ENCODE results near the gene ARMC9. TPM values are rescaled to one million over a fixed set of nuclear protein-coding genes. Genes with fewer than 3 reads are reported as not detected.

ARMC9 gene
- total RNA-seq, 2 donors from 2014 or later = 1.6 to 2.0 TPM

GRCh38 chr2:231308219-231308618 lies 109.8 kb downstream of the ARMC9 start:
- Mint-ChIP-seq H3K4me1 (no peaks in the 10 kb centered on the region), H3K27ac (no peak overlapping the region), H3K36me3 (ENCODE audit: low read depth) (no peaks in the 10 kb centered on the region), H3K27me3 (peaks cover 16% of the 10 kb centered on the region), H3K4me3 (no peak overlapping the region), H3K9me3 (no peaks in the 10 kb centered on the region)
- ATAC-seq (replicated peaks) = no peak

- Mint-ChIP-seq H3K27ac (no peak overlapping the region), H3K36me3 (ENCODE audit: low read depth) (no peaks in the 10 kb centered on the region), H3K4me1 (no peaks in the 10 kb centered on the region), H3K27me3 (peaks cover 16% of the 10 kb centered on the region), H3K4me3 (no peak overlapping the region), H3K9me3 (no peaks in the 10 kb centered on the region)
- no peak for ATAC-seq (replicated peaks)
These were observed 110.4 kb downstream of the ARMC9 start for GRCh38 chr2:231308631-231309428.

DNA sequence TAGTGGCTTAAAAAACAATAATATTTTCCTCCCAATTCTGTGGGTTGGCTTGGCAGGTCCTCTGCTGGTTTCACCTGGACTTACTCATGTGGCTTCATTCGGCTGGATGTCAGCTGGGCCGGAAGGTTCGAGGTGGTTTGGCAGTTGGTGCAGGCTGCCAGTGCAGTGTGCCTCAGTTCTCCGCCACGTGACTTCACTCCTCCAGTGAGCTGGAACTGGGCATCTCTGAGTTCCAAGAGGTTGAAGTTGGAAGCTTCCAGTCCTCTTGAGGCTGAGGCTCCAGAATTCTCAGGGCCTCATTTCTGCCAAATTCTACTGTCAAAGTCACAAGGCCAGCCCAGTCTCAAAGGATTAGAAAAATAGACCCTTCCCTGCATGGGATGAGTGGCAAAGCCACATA lies 113.6 kb downstream of the ARMC9 start:
- Mint-ChIP-seq H3K4me1 (no peaks in the 10 kb centered on the region), H3K27me3 (peaks cover 2% of the 10 kb centered on the region), H3K4me3 (no peak overlapping the region), H3K36me3 (ENCODE audit: low read depth) (no peaks in the 10 kb centered on the region), H3K9me3 (peaks cover 3% of the 10 kb centered on the region), H3K27ac (no peak overlapping the region)
- no peak for ATAC-seq (replicated peaks)

GRCh38 chr2:231315896-231316295 lies 117.5 kb downstream of the ARMC9 start:
- Mint-ChIP-seq H3K36me3 (ENCODE audit: low read depth) (no peaks in the 10 kb centered on the region), H3K27me3 (peaks cover 10% of the 10 kb centered on the region), H3K4me3 (no peak overlapping the region), H3K27ac (no peak overlapping the region), H3K9me3 (peaks cover 14% of the 10 kb centered on the region), H3K4me1 (no peaks in the 10 kb centered on the region)
- no peak for ATAC-seq (replicated peaks)

DNA sequence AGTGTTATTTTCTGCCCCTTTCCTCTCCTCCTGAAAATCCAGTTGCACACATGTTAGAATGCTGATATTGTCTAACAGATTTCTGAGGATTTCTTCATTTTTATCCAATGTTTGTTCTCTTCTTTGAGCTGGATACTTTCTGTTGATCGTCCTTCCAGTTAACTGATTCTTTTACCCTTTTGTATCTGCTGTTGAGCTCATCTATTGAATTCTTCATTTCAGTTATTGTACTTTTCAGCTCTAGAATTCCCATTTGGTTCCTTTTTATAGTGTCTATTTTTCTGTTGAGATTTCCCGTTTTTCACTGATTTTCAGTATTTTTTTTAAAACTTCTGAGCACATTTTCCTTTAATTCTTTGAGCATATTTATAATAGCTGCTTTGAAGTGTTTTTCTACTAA lies 119.1 kb downstream of the ARMC9 start:
- Mint-ChIP-seq H3K4me3 (no peak overlapping the region), H3K4me1 (no peaks in the 10 kb centered on the region), H3K27me3 (peaks cover 20% of the 10 kb centered on the region), H3K9me3 (peaks cover 14% of the 10 kb centered on the region), H3K36me3 (ENCODE audit: low read depth) (no peaks in the 10 kb centered on the region), H3K27ac (no peak overlapping the region)
- ATAC-seq (replicated peaks) = no peak

- no peak for ATAC-seq (replicated peaks)
These were observed 120.0 kb downstream of the ARMC9 start for GRCh38 chr2:231318436-231318835.

GRCh38 chr2:231318954-231319353 lies 120.5 kb downstream of the ARMC9 start:
- peaks cover 23% of the 10 kb centered on the region for H3K27me3 Mint-ChIP-seq

More at GRCh38 chr2:231318436-231318835, 120.0 kb downstream of the ARMC9 start:
- H3K4me1 Mint-ChIP-seq = no peaks in the 10 kb centered on the region
- H3K36me3 Mint-ChIP-seq (ENCODE audit: low read depth) = no peaks in the 10 kb centered on the region
- peaks cover 23% of the 10 kb centered on the region for H3K27me3 Mint-ChIP-seq
- no peak overlapping the region for H3K4me3 Mint-ChIP-seq
- H3K9me3 Mint-ChIP-seq = peaks cover 14% of the 10 kb centered on the region
- H3K27ac Mint-ChIP-seq = no peak overlapping the region

GRCh38 chr2:231319867-231320266 lies 121.4 kb downstream of the ARMC9 start:
- Mint-ChIP-seq H3K4me1 (no peaks in the 10 kb centered on the region), H3K4me3 (no peak overlapping the region), H3K27ac (no peak overlapping the region), H3K27me3 (peaks cover 23% of the 10 kb centered on the region), H3K36me3 (ENCODE audit: low read depth) (no peaks in the 10 kb centered on the region), H3K9me3 (peaks cover 14% of the 10 kb centered on the region)
- ATAC-seq (replicated peaks) = no peak

More at GRCh38 chr2:231318954-231319353, 120.5 kb downstream of the ARMC9 start:
- ATAC-seq (replicated peaks) = no peak
- no peaks in the 10 kb centered on the region for H3K4me1 Mint-ChIP-seq
- no peaks in the 10 kb centered on the region for H3K36me3 Mint-ChIP-seq (ENCODE audit: low read depth)
- H3K27ac Mint-ChIP-seq = no peak overlapping the region
- H3K4me3 Mint-ChIP-seq = no peak overlapping the region
- H3K9me3 Mint-ChIP-seq = peaks cover 14% of the 10 kb centered on the region

DNA sequence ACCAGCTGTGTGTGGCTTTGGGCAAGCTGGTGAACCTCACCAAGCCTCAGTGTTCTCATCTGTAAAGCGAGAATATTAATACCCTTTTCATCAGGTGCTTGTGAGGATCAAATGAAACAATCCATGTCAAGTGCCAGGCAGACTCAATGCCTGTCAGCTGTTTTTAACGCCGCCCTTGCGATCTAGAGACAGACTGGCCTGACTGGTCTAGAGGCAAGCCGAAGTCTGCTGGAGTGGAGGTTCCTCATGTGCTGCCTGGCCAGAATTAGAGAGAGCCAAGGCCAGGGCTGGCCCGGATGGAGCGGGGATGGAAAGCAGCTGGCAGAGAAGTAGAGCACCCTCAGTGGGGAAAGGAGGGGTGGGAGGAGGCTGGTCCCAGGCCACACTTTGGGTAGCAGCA lies 122.6 kb downstream of the ARMC9 start:
- ATAC-seq (replicated peaks) = no peak
- Mint-ChIP-seq H3K27ac (no peak overlapping the region), H3K9me3 (peaks cover 11% of the 10 kb centered on the region), H3K4me1 (no peaks in the 10 kb centered on the region), H3K4me3 (no peak overlapping the region), H3K27me3 (peaks cover 23% of the 10 kb centered on the region), H3K36me3 (ENCODE audit: low read depth) (no peaks in the 10 kb centered on the region)

GRCh38 chr2:231321556-231322334 lies 123.3 kb downstream of the ARMC9 start:
- Mint-ChIP-seq H3K9me3 (peaks cover 11% of the 10 kb centered on the region), H3K27me3 (peaks cover 23% of the 10 kb centered on the region), H3K4me3 (no peak overlapping the region), H3K4me1 (no peaks in the 10 kb centered on the region), H3K36me3 (ENCODE audit: low read depth) (no peaks in the 10 kb centered on the region), H3K27ac (no peak overlapping the region)
- ATAC-seq (replicated peaks) = no peak

- H3K27ac Mint-ChIP-seq = no peak overlapping the region
- H3K4me1 Mint-ChIP-seq = no peaks in the 10 kb centered on the region
- ATAC-seq (replicated peaks) = no peak
- peaks cover 23% of the 10 kb centered on the region for H3K27me3 Mint-ChIP-seq
- H3K9me3 Mint-ChIP-seq = peaks cover 5% of the 10 kb centered on the region
- no peak overlapping the region for H3K4me3 Mint-ChIP-seq
- H3K36me3 Mint-ChIP-seq (ENCODE audit: low read depth) = no peaks in the 10 kb centered on the region
These were observed 124.9 kb downstream of the ARMC9 start for GRCh38 chr2:231323316-231323715.

GRCh38 chr2:231325826-231326225 lies 127.4 kb downstream of the ARMC9 start:
- H3K27me3 Mint-ChIP-seq = peaks cover 13% of the 10 kb centered on the region
- no peaks in the 10 kb centered on the region for H3K9me3 Mint-ChIP-seq
- H3K36me3 Mint-ChIP-seq (ENCODE audit: low read depth) = no peaks in the 10 kb centered on the region
- no peaks in the 10 kb centered on the region for H3K4me1 Mint-ChIP-seq
- H3K27ac Mint-ChIP-seq = no peak overlapping the region
- no peak overlapping the region for H3K4me3 Mint-ChIP-seq
- no peak for ATAC-seq (replicated peaks)

DNA sequence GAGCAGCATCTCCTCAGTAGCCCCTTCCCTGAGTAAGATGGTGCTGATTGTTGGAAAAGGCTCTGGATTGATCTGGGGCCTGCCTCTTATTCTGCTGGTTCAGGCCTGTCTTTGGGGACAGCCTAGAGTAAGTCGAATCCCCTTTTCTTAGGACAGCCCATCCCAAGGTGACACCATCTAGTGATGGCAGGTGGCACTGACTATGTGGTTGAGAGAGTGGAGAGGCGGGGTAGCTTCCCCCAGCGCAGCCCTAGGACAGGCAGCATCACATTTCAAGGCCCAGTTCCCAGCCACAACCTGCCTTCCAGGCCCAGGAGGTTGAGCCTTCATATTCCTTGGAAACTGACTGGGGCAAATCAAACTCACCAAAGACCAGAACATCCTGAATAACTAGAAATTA lies 128.0 kb downstream of the ARMC9 start:
- Mint-ChIP-seq H3K4me3 (no peak overlapping the region), H3K9me3 (no peaks in the 10 kb centered on the region), H3K36me3 (ENCODE audit: low read depth) (no peaks in the 10 kb centered on the region), H3K27ac (no peak overlapping the region), H3K27me3 (peaks cover 13% of the 10 kb centered on the region), H3K4me1 (no peaks in the 10 kb centered on the region)
- no peak for ATAC-seq (replicated peaks)

GRCh38 chr2:231330311-231330710 lies 131.9 kb downstream of the ARMC9 start:
- H3K36me3 Mint-ChIP-seq (ENCODE audit: low read depth) = no peaks in the 10 kb centered on the region
- H3K27me3 Mint-ChIP-seq = peaks cover 7% of the 10 kb centered on the region
- H3K4me3 Mint-ChIP-seq = no peak overlapping the region
- no peak overlapping the region for H3K27ac Mint-ChIP-seq
- no peaks in the 10 kb centered on the region for H3K4me1 Mint-ChIP-seq
- no peak for ATAC-seq (replicated peaks)
- H3K9me3 Mint-ChIP-seq = no peaks in the 10 kb centered on the region

GRCh38 chr2:231331533-231331932 lies 133.1 kb downstream of the ARMC9 start:
- peaks cover 7% of the 10 kb centered on the region for H3K27me3 Mint-ChIP-seq
- no peak overlapping the region for H3K4me3 Mint-ChIP-seq
- ATAC-seq (replicated peaks) = no peak
- no peaks in the 10 kb centered on the region for H3K9me3 Mint-ChIP-seq
- H3K4me1 Mint-ChIP-seq = no peaks in the 10 kb centered on the region
- no peak overlapping the region for H3K27ac Mint-ChIP-seq
- H3K36me3 Mint-ChIP-seq (ENCODE audit: low read depth) = no peaks in the 10 kb centered on the region
